WTC11 (cell line): ENCODE results near the gene SETD1A. TPM values are rescaled to one million over a fixed set of nuclear protein-coding genes. Genes with fewer than 3 reads are reported as not detected.

Experiments used
- ATAC-seq: fragments of 200-7000 bp; cut with Tn5 transposase; 2 replicates; pipeline ENCODE4 v1.10.0; 2021; ENCODE audit warnings: mild to moderate bottlenecking, moderate library complexity
- CTCF ChIA-PET: fragments of 300-600 bp; sonication (Branson Sonifier 250); formaldehyde crosslinking; loops from one replicate; lab custom pipeline; 2021; ENCODE audit warnings: antibody characterized with exemption; lab: Charles Lee
- POLR2A ChIA-PET: fragments of 350-600 bp; sonication (Branson Sonifier 250); formaldehyde crosslinking; loops from one replicate; lab custom pipeline; 2021; ENCODE audit warnings: antibody characterized with exemption; lab: Charles Lee
- DNase-seq: peaks from one replicate; pipeline ENCODE4 v3.0.0; 2021; ENCODE audit warnings: low spot score
- H3K27ac Mint-ChIP-seq: 2 replicates; pipeline ENCODE4 v1.8.0; 2021; ENCODE audit warnings: mixed read lengths
- H3K27me3 Mint-ChIP-seq: 2 replicates; pipeline ENCODE4 v1.8.0; 2021; ENCODE audit warnings: low read depth, mild to moderate bottlenecking, moderate library complexity, mixed read lengths
- H3K36me3 Mint-ChIP-seq: 2 replicates; pipeline ENCODE4 v1.8.0; 2021; ENCODE audit warnings: mixed read lengths
- H3K4me1 Mint-ChIP-seq: 2 replicates; pipeline ENCODE4 v1.8.0; 2022; ENCODE audit warnings: mixed read lengths
- H3K4me3 Mint-ChIP-seq: 2 replicates; pipeline ENCODE4 v1.8.0; 2021; ENCODE audit warnings: mild to moderate bottlenecking, moderate library complexity, mixed read lengths
- H3K9me3 Mint-ChIP-seq: 2 replicates; pipeline ENCODE4 v1.8.0; 2021; ENCODE audit warnings: mixed read lengths
- ATF1 ChIP-seq: sonication (generic); formaldehyde crosslinking; IDR thresholded peaks from 2 replicates; pipeline ENCODE4 v1.8.1; 2023; ENCODE audit warnings: mild to moderate bottlenecking, moderate library complexity, missing genetic modification reagents
- FOXK1 ChIP-seq: sonication (generic); formaldehyde crosslinking; IDR thresholded peaks from 2 replicates; pipeline ENCODE4 v1.8.0; 2022; ENCODE audit warnings: mild to moderate bottlenecking, moderate library complexity, missing genetic modification reagents
- GRHL2 ChIP-seq: fragments of 250-450 bp; sonication (Bioruptor Pico); IDR thresholded peaks from 2 replicates; pipeline ENCODE4 v1.8.0; 2022; ENCODE audit warnings: mild to moderate bottlenecking, moderate library complexity; ENCODE audit not compliant: insufficient replicate concordance, severe bottlenecking
- GTF2I ChIP-seq: fragments of 250-450 bp; sonication (Bioruptor Pico); conservative IDR thresholded peaks from 2 replicates; pipeline ENCODE4 v1.4.0; 2021; ENCODE audit warnings: mild to moderate bottlenecking
- JAZF1 ChIP-seq: fragments of 250-450 bp; sonication (Bioruptor Pico); IDR thresholded peaks from 2 replicates; pipeline ENCODE4 v1.9.0; 2021; ENCODE audit warnings: moderate library complexity, mild to moderate bottlenecking, inconsistent platforms
- KAT7 ChIP-seq: sonication (generic); formaldehyde crosslinking; IDR thresholded peaks from 2 replicates; pipeline ENCODE4 v1.8.1; 2023; ENCODE audit warnings: missing genetic modification reagents, mild to moderate bottlenecking, borderline replicate concordance
- MYBL2 ChIP-seq: sonication (generic); formaldehyde crosslinking; IDR thresholded peaks from 2 replicates; pipeline ENCODE4 v1.8.1; 2023; ENCODE audit warnings: mild to moderate bottlenecking, moderate library complexity, missing genetic modification reagents
- NFYB ChIP-seq: sonication (generic); formaldehyde crosslinking; conservative IDR thresholded peaks from 2 replicates; pipeline ENCODE4 v1.8.0; 2022; ENCODE audit warnings: low read depth, missing genetic modification reagents
- NR2C2 ChIP-seq: sonication (generic); formaldehyde crosslinking; IDR thresholded peaks from 2 replicates; pipeline ENCODE4 v1.8.0; 2022; ENCODE audit warnings: mild to moderate bottlenecking, missing genetic modification reagents
- NR3C1 ChIP-seq: sonication (generic); formaldehyde crosslinking; conservative IDR thresholded peaks from 2 replicates; pipeline ENCODE4 v1.8.1; 2023; ENCODE audit warnings: low read depth, mild to moderate bottlenecking, missing genetic modification reagents
- PRRX2 ChIP-seq: fragments of 250-450 bp; sonication (Bioruptor Pico); IDR thresholded peaks from 2 replicates; pipeline ENCODE4 v1.8.0; 2021; ENCODE audit warnings: mild to moderate bottlenecking
- SMAD3 ChIP-seq: sonication (generic); formaldehyde crosslinking; IDR thresholded peaks from 2 replicates; pipeline ENCODE4 v1.8.0; 2022; ENCODE audit warnings: missing genetic modification reagents, mild to moderate bottlenecking, borderline replicate concordance
- SOX15 ChIP-seq: fragments of 250-450 bp; sonication (Bioruptor Pico); IDR thresholded peaks from 2 replicates; pipeline ENCODE4 v1.9.0; 2021; ENCODE audit warnings: mild to moderate bottlenecking
- ZNF121 ChIP-seq: sonication (generic); formaldehyde crosslinking; IDR thresholded peaks from 2 replicates; pipeline ENCODE4 v1.8.0; 2023; ENCODE audit warnings: missing genetic modification reagents
- ZNF138 ChIP-seq: sonication (generic); formaldehyde crosslinking; conservative IDR thresholded peaks from 2 replicates; pipeline ENCODE4 v1.8.1; 2022; ENCODE audit warnings: mild to moderate bottlenecking, moderate library complexity, missing genetic modification reagents
- ZNF317 ChIP-seq: sonication (generic); formaldehyde crosslinking; IDR thresholded peaks from 2 replicates; pipeline ENCODE4 v1.8.1; 2023; ENCODE audit warnings: low read depth, mild to moderate bottlenecking, moderate library complexity, missing genetic modification reagents, borderline replicate concordance
- ZNF396 ChIP-seq: fragments of 250-450 bp; sonication (Bioruptor Pico); IDR thresholded peaks from 2 replicates; pipeline ENCODE4 v1.8.0; 2021; ENCODE audit warnings: mild to moderate bottlenecking, moderate library complexity, borderline replicate concordance
- ZNF416 ChIP-seq: fragments of 250-450 bp; sonication (Bioruptor Pico); IDR thresholded peaks from 2 replicates; pipeline ENCODE4 v1.9.0; 2021; ENCODE audit warnings: mild to moderate bottlenecking, inconsistent platforms
- ZNF423 ChIP-seq: fragments of 250-450 bp; sonication (Bioruptor Pico); IDR thresholded peaks from 2 replicates; pipeline ENCODE4 v2.1.2; 2022; ENCODE audit warnings: mild to moderate bottlenecking, moderate library complexity
- total RNA-seq: library from RNA; stranded (reverse); gene quantifications from 3 replicates; pipeline ENCODE4 v1.2.3, GENCODE V29; 2021
- TF ChIP-seq, protein P1 (sequence below): fragments of 250-450 bp; sonication (Bioruptor Pico); IDR thresholded peaks from 2 replicates; pipeline ENCODE4 v1.8.0; 2021; ENCODE audit warnings: mild to moderate bottlenecking
- TF ChIP-seq, protein P2 (sequence below): sonication (generic); formaldehyde crosslinking; conservative IDR thresholded peaks from 2 replicates; pipeline ENCODE4 v1.8.1; 2022; ENCODE audit warnings: mild to moderate bottlenecking, missing genetic modification reagents
- TF ChIP-seq, protein P3 (sequence below): sonication (generic); formaldehyde crosslinking; IDR thresholded peaks from 2 replicates; pipeline ENCODE4 v1.8.0; 2022; ENCODE audit warnings: missing genetic modification reagents
- TF ChIP-seq, protein P4 (sequence below): sonication (generic); formaldehyde crosslinking; IDR thresholded peaks from 2 replicates; pipeline ENCODE4 v1.8.1; 2022; ENCODE audit warnings: low read depth, missing genetic modification reagents, borderline replicate concordance
- TF ChIP-seq, protein P5 (sequence below): sonication (generic); formaldehyde crosslinking; IDR thresholded peaks from 2 replicates; pipeline ENCODE4 v1.8.1; 2022; ENCODE audit warnings: mild to moderate bottlenecking, missing genetic modification reagents, moderate library complexity, borderline replicate concordance
- TF ChIP-seq, protein P6 (sequence below): sonication (generic); formaldehyde crosslinking; IDR thresholded peaks from 2 replicates; pipeline ENCODE4 v1.8.1; 2023; ENCODE audit warnings: mild to moderate bottlenecking, missing genetic modification reagents, moderate library complexity
- TF ChIP-seq, protein P7 (sequence below): sonication (generic); formaldehyde crosslinking; IDR thresholded peaks from 2 replicates; pipeline ENCODE4 v1.8.0; 2023; ENCODE audit warnings: missing genetic modification reagents

The SETD1A gene
- total RNA-seq, 1 experiment from 2014 or later: 31.1 TPM

DNA sequence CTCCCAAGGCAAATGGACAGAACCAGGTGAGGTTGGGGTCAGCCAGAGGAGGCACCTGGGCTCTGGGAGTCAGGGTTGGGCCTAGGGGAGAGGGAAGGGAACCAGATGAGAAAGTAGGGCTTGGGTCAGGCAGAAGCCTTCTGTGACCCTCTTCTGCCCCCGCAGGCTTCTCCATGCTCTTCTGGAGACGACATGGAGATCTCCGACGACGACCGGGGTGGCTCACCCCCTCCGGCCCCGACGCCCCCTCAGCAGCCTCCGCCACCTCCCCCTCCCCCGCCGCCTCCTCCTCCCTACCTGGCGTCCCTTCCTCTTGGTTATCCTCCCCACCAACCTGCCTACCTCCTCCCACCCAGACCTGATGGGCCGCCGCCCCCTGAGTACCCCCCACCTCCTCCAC is 7.9 kb downstream of the SETD1A start:
- peaks cover 66% of the 10 kb centered on the region for H3K36me3 Mint-ChIP-seq
- no peak for DNase-seq
- H3K27ac Mint-ChIP-seq: no peak overlapping the region
- H3K4me3 Mint-ChIP-seq: no peak overlapping the region
- CTCF ChIA-PET: interaction anchor here (0.6 to 1.7 kb wide), 3 partner anchors 12 to 130 kb away, joined by 5 to 9 read pairs (median 6); no protein-coding TSS in a partner anchor
- TF ChIP-seq ZNF138 (CRISPR knock-in tag) (no peak), MYBL2 (CRISPR knock-in tag) (no peak), FOXK1 (CRISPR knock-in tag) (no peak), ZNF317 (CRISPR knock-in tag) (no peak), ZNF396 (CRISPR knock-in tag) (no peak), PRRX2 (CRISPR knock-in tag) (no peak), GTF2I (CRISPR knock-in tag) (no peak), JAZF1 (CRISPR knock-in tag) (no peak), ZNF121 (CRISPR knock-in tag) (no peak), ZNF416 (CRISPR knock-in tag) (no peak)
- TF ChIP-seq, protein P1, sequence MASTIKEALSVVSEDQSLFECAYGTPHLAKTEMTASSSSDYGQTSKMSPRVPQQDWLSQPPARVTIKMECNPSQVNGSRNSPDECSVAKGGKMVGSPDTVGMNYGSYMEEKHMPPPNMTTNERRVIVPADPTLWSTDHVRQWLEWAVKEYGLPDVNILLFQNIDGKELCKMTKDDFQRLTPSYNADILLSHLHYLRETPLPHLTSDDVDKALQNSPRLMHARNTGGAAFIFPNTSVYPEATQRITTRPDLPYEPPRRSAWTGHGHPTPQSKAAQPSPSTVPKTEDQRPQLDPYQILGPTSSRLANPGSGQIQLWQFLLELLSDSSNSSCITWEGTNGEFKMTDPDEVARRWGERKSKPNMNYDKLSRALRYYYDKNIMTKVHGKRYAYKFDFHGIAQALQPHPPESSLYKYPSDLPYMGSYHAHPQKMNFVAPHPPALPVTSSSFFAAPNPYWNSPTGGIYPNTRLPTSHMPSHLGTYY (CRISPR knock-in tag): no peak
- TF ChIP-seq, all 79 proteins: peak for 0
- H3K27me3 Mint-ChIP-seq: no peaks in the 10 kb centered on the region
- no peaks in the 10 kb centered on the region for H3K4me1 Mint-ChIP-seq
- POLR2A ChIA-PET: no interaction called here
- peak; percentile 41; the same call in 1 of the 2 replicates for ATAC-seq
- H3K9me3 Mint-ChIP-seq: no peaks in the 10 kb centered on the region

DNA sequence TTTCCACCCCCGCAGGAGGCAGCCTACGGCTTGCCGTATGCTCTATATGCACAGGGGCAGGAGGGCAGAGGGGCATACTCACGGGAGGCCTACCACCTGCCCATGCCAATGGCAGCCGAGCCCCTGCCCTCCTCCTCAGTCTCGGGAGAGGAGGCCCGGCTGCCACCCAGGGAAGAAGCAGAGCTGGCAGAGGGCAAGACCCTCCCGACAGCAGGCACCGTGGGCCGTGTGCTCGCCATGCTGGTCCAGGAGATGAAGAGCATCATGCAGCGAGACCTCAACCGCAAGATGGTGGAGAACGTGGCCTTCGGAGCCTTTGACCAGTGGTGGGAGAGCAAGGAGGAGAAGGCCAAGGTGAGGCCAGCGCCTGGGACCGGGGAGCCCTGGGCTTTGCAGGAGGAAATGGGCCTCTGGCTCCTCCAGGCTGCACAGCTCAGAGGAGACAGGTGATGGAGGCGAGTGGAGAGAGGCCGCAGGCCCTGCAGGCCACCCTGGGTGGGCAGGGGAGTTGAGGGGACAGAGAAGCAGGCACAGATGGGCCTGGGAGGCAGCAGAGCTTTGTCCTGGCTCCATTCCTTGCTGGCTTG is 8.6 kb downstream of the SETD1A start:
- Mint-ChIP-seq H3K27ac (no peak overlapping the region), H3K27me3 (no peaks in the 10 kb centered on the region), H3K9me3 (no peaks in the 10 kb centered on the region), H3K36me3 (peaks cover 66% of the 10 kb centered on the region), H3K4me1 (no peaks in the 10 kb centered on the region), H3K4me3 (no peak overlapping the region)
- ChIA-PET POLR2A (no interaction called here), CTCF (interaction anchor here (0.6 to 1.4 kb wide), 2 partner anchors 12 to 129 kb away, joined by 6 read pairs; no protein-coding TSS in a partner anchor)
- DNase-seq: no peak
- no peak for ATAC-seq
- TF ChIP-seq NR2C2 (CRISPR knock-in tag): no peak
- no peak for TF ChIP-seq ZNF121 (CRISPR knock-in tag)
- TF ChIP-seq, protein P2, sequence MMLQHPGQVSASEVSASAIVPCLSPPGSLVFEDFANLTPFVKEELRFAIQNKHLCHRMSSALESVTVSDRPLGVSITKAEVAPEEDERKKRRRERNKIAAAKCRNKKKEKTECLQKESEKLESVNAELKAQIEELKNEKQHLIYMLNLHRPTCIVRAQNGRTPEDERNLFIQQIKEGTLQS (CRISPR knock-in tag): no peak
- no peak for TF ChIP-seq ZNF423
- TF ChIP-seq, protein P3, sequence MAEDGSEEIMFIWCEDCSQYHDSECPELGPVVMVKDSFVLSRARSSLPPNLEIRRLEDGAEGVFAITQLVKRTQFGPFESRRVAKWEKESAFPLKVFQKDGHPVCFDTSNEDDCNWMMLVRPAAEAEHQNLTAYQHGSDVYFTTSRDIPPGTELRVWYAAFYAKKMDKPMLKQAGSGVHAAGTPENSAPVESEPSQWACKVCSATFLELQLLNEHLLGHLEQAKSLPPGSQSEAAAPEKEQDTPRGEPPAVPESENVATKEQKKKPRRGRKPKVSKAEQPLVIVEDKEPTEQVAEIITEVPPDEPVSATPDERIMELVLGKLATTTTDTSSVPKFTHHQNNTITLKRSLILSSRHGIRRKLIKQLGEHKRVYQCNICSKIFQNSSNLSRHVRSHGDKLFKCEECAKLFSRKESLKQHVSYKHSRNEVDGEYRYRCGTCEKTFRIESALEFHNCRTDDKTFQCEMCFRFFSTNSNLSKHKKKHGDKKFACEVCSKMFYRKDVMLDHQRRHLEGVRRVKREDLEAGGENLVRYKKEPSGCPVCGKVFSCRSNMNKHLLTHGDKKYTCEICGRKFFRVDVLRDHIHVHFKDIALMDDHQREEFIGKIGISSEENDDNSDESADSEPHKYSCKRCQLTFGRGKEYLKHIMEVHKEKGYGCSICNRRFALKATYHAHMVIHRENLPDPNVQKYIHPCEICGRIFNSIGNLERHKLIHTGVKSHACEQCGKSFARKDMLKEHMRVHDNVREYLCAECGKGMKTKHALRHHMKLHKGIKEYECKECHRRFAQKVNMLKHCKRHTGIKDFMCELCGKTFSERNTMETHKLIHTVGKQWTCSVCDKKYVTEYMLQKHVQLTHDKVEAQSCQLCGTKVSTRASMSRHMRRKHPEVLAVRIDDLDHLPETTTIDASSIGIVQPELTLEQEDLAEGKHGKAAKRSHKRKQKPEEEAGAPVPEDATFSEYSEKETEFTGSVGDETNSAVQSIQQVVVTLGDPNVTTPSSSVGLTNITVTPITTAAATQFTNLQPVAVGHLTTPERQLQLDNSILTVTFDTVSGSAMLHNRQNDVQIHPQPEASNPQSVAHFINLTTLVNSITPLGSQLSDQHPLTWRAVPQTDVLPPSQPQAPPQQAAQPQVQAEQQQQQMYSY (CRISPR knock-in tag): no peak
- TF ChIP-seq KAT7 (CRISPR knock-in tag): no peak
- TF ChIP-seq JAZF1 (CRISPR knock-in tag): no peak
- no peak for TF ChIP-seq NR3C1
- TF ChIP-seq GRHL2 (CRISPR knock-in tag): no peak
- TF ChIP-seq ZNF317 (CRISPR knock-in tag): no peak
- TF ChIP-seq, protein P4, sequence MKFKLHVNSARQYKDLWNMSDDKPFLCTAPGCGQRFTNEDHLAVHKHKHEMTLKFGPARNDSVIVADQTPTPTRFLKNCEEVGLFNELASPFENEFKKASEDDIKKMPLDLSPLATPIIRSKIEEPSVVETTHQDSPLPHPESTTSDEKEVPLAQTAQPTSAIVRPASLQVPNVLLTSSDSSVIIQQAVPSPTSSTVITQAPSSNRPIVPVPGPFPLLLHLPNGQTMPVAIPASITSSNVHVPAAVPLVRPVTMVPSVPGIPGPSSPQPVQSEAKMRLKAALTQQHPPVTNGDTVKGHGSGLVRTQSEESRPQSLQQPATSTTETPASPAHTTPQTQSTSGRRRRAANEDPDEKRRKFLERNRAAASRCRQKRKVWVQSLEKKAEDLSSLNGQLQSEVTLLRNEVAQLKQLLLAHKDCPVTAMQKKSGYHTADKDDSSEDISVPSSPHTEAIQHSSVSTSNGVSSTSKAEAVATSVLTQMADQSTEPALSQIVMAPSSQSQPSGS: no peak
- TF ChIP-seq ATF1 (CRISPR knock-in tag): no peak
- TF ChIP-seq, protein P5, sequence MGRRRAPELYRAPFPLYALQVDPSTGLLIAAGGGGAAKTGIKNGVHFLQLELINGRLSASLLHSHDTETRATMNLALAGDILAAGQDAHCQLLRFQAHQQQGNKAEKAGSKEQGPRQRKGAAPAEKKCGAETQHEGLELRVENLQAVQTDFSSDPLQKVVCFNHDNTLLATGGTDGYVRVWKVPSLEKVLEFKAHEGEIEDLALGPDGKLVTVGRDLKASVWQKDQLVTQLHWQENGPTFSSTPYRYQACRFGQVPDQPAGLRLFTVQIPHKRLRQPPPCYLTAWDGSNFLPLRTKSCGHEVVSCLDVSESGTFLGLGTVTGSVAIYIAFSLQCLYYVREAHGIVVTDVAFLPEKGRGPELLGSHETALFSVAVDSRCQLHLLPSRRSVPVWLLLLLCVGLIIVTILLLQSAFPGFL (CRISPR knock-in tag): no peak
- TF ChIP-seq, protein P6, sequence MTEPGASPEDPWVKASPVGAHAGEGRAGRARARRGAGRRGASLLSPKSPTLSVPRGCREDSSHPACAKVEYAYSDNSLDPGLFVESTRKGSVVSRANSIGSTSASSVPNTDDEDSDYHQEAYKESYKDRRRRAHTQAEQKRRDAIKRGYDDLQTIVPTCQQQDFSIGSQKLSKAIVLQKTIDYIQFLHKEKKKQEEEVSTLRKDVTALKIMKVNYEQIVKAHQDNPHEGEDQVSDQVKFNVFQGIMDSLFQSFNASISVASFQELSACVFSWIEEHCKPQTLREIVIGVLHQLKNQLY (CRISPR knock-in tag): no peak
- TF ChIP-seq SMAD3 (CRISPR knock-in tag): no peak
- TF ChIP-seq SOX15 (CRISPR knock-in tag): no peak
- TF ChIP-seq, protein P7, sequence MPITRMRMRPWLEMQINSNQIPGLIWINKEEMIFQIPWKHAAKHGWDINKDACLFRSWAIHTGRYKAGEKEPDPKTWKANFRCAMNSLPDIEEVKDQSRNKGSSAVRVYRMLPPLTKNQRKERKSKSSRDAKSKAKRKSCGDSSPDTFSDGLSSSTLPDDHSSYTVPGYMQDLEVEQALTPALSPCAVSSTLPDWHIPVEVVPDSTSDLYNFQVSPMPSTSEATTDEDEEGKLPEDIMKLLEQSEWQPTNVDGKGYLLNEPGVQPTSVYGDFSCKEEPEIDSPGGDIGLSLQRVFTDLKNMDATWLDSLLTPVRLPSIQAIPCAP: no peak
- TF ChIP-seq NFYB (CRISPR knock-in tag): no peak
